ENCODE results near the gene PAWR. TPM values are rescaled to one million over a fixed set of nuclear protein-coding genes. Genes with fewer than 3 reads are reported as not detected.

PAWR gene
- total and polyA plus RNA-seq, 12 donors: 3.0 to 16.6 (median 10.2) TPM

- Histone ChIP-seq H3K27me3 (no peaks in the 10 kb centered on the region), H3K27ac (peak overlapping the region in 3 of 10 donors; percentile 2 to 24 (median 4))
- ATAC-seq: no peak
These were observed 130.4 kb downstream of the PAWR start for GRCh38 chr12:79560225-79560889.

GRCh38 chr12:79559591-79559990 lies 131.2 kb downstream of the PAWR start:
- intact Hi-C loops (cut with DNase I): loop anchor here (2.0 to 10.0 kb wide), 12 partner anchors 128 to 715 kb away; partner anchors contain the start of gene PPP1R12A (in 1 of the 10)
- peak overlapping the region in 3 of 10 donors; percentile 4 to 54 (median 30) for H3K27ac ChIP-seq
- no peaks in the 10 kb centered on the region for H3K36me3 ChIP-seq
- peaks cover 0 to 21% (median 0%) of the 10 kb centered on the region in 11 donors for H3K9me3 ChIP-seq
- no peak for DNase-seq
- TF ChIP-seq CTCF (IDR thresholded peaks at IDR 0.05): no peak
- no peak overlapping the region for H3K4me3 ChIP-seq
- H3K27me3 ChIP-seq: no peaks in the 10 kb centered on the region
- 70 to 87% methylated on average over 2 of the region's 2 CpGs for WGBS, 2 donors
- H3K4me1 ChIP-seq: peaks cover 0 to 48% (median 12%) of the 10 kb centered on the region in 9 donors
- no peak for ATAC-seq

More at GRCh38 chr12:79560225-79560889, 130.4 kb downstream of the PAWR start:
- 77 to 88% methylated on average over 6 of the region's 6 CpGs for WGBS, 2 donors
- H3K36me3 ChIP-seq: no peaks in the 10 kb centered on the region
- intact Hi-C loops (cut with DNase I): no loop called here
- no peak for TF ChIP-seq CTCF (IDR thresholded peaks at IDR 0.05)
- no peak overlapping the region for H3K4me3 ChIP-seq
- no peak for DNase-seq
- H3K4me1 ChIP-seq: peaks cover 0 to 48% (median 12%) of the 10 kb centered on the region in 9 donors
- peaks cover 0 to 21% (median 0%) of the 10 kb centered on the region in 11 donors for H3K9me3 ChIP-seq

GRCh38 chr12:79558924-79559469 lies 131.8 kb downstream of the PAWR start:
- no peak overlapping the region for H3K4me3 ChIP-seq
- no peak for TF ChIP-seq CTCF (IDR thresholded peaks at IDR 0.05)
- peaks cover 0 to 21% (median 0%) of the 10 kb centered on the region in 11 donors for H3K9me3 ChIP-seq
- no peaks in the 10 kb centered on the region for H3K36me3 ChIP-seq
- H3K4me1 ChIP-seq: peaks cover 0 to 48% (median 12%) of the 10 kb centered on the region in 9 donors
- intact Hi-C loops (cut with DNase I): loop anchor here (2.0 to 10.0 kb wide), 12 partner anchors 128 to 716 kb away; partner anchors contain the start of gene PPP1R12A (in 1 of the 10)
- peak in 4 of 8 donors; percentile 31 to 61 (median 37) for ATAC-seq
- DNase-seq: no peak
- 57 to 65% methylated on average over 5 of the region's 5 CpGs for WGBS, 2 donors
- H3K27me3 ChIP-seq: no peaks in the 10 kb centered on the region
- peak overlapping the region in 6 of 10 donors; percentile 24 to 58 (median 37) for H3K27ac ChIP-seq

- Histone ChIP-seq H3K27ac (peak overlapping the region in 6 of 10 donors; percentile 4 to 61 (median 44)), H3K27me3 (no peaks in the 10 kb centered on the region), H3K4me3 (no peak overlapping the region), H3K9me3 (peaks cover 0 to 21% (median 0%) of the 10 kb centered on the region in 11 donors), H3K36me3 (no peaks in the 10 kb centered on the region), H3K4me1 (peaks cover 0 to 48% (median 12%) of the 10 kb centered on the region in 9 donors)
- ATAC-seq: peak in 6 of 8 donors; percentile 41 to 89 (median 82)
- peak in 1 of 2 donors; percentile 16 for DNase-seq
- intact Hi-C loops (cut with DNase I): loop anchor here (2.0 to 10.0 kb wide), 16 partner anchors 129 to 717 kb away; partner anchors contain the start of gene PPP1R12A (in 1 of the 10)
- WGBS, 2 donors: 45 to 60% methylated on average over 1 of the region's 1 CpG
- TF ChIP-seq CTCF (IDR thresholded peaks at IDR 0.05): no peak
These were observed 133.0 kb downstream of the PAWR start for GRCh38 chr12:79557690-79558315.

Data from heart right ventricle (tissue), 16 donors.